GM23338 (cell line): Measurements from ENCODE around the gene FOXJ1.
A peak's percentile ranks its signal among the peaks of the same experiment; 100 is the strongest.

Experiments used
- CTCF ChIP-seq, 2 experiments: fragments of 200-600 bp in 1 of 2; sonication (generic) in 1 of 2; conservative IDR thresholded peaks; 2 replicates each; pipeline versions ENCODE4 v1.5.1 to v1.6.1; 2016 to 2017; ENCODE audit warnings: antibody characterized with exemption in 2 of 2, low read depth in 2 of 2, mild to moderate bottlenecking in 2 of 2, moderate library complexity in 1 of 2
- EZH2 ChIP-seq: fragments of 200-600 bp; sonication (generic); IDR thresholded peaks from one replicate; pipeline ENCODE4 v1.8.0; 2017; ENCODE audit warnings: antibody characterized with exemption, mild to moderate bottlenecking, low read depth; ENCODE audit not compliant: unreplicated experiment
- EZH2phosphoT487 ChIP-seq: fragments of 200-600 bp; sonication (generic); IDR thresholded peaks from one replicate; pipeline ENCODE4 v1.8.1; 2018; ENCODE audit warnings: antibody characterized with exemption; ENCODE audit not compliant: unreplicated experiment
- POLR2AphosphoS5 ChIP-seq: IDR thresholded peaks from 2 replicates; pipeline ENCODE4 v1.6.1; 2016; ENCODE audit warnings: antibody characterized with exemption, low read depth

GRCh38 chr17:76134911-76135809 is 5.9 kb downstream of the FOXJ1 start:
- TF ChIP-seq POLR2AphosphoS5 (peak; percentile 21; the same call in 1 of the 2 replicates), CTCF (conservative IDR thresholded peaks at IDR 0.05; ENCODE audit: low read depth in 2 of 2) (peak; percentile 27 to 33), EZH2 (no peak), EZH2phosphoT487 (no peak)
